Natural killer cell (primary cell): ENCODE data around the gene DOC2B. TPM values are rescaled to one million over a fixed set of nuclear protein-coding genes. Genes with fewer than 3 reads are reported as not detected.

Experiments
- ATAC-seq, 3 donors: fragments of 150-1000 bp in 2 of 3; fragments of 200-7000 bp in 1 of 3; cut with Tn5 transposase; 1 replicate in 1 of 3; 2 replicates in 2 of 3; pipeline ENCODE4 v1.10.0; 2021; ENCODE audit warnings: mild to moderate bottlenecking in 2 of 3, moderate library complexity in 2 of 3
- DNase-seq, 2 donors: peaks; one replicate each; pipeline versions ENCODE4 v3.0.0 to v3.0.0-alpha.2; 2013 to 2021; ENCODE audit warnings: mixed read lengths in 1 of 2
- H3K27ac ChIP-seq: one replicate; pipeline ENCODE4 v1.5.1; 2013; ENCODE audit warnings: mild to moderate bottlenecking, low read length
- H3K27me3 ChIP-seq: one replicate; pipeline ENCODE4 v1.6.1; 2013; ENCODE audit warnings: low read length; ENCODE audit not compliant: control insufficient read depth, insufficient read depth
- H3K36me3 ChIP-seq: one replicate; pipeline ENCODE4 v1.6.1; 2013; ENCODE audit warnings: low read length; ENCODE audit not compliant: control insufficient read depth, insufficient read depth
- H3K4me1 ChIP-seq: one replicate; pipeline ENCODE4 v1.6.1; 2013; ENCODE audit warnings: low read length; ENCODE audit not compliant: control insufficient read depth, insufficient read depth
- H3K4me3 ChIP-seq: one replicate; pipeline ENCODE4 v1.5.1; 2013; ENCODE audit warnings: low read length
- H3K9me3 ChIP-seq: one replicate; pipeline ENCODE4 v1.6.1; 2013; ENCODE audit warnings: low read length; ENCODE audit not compliant: control insufficient read depth, insufficient read depth
- H3K27ac Mint-ChIP-seq, 2 donors: one replicate each; pipeline ENCODE4 v1.8.0; 2022; ENCODE audit warnings: mild to moderate bottlenecking in 2 of 2, mixed read lengths in 2 of 2, moderate library complexity in 1 of 2
- H3K27me3 Mint-ChIP-seq, 2 donors: one replicate each; pipeline ENCODE4 v1.8.0; 2022; ENCODE audit warnings: low read depth in 2 of 2, mixed read lengths in 2 of 2
- H3K36me3 Mint-ChIP-seq: one replicate; pipeline ENCODE4 v1.8.0; 2022; ENCODE audit warnings: mixed read lengths
- H3K4me1 Mint-ChIP-seq, 2 donors: one replicate each; pipeline ENCODE4 v1.8.0; 2022; ENCODE audit warnings: mixed read lengths in 2 of 2
- H3K4me3 Mint-ChIP-seq: one replicate; pipeline ENCODE4 v1.8.0; 2022; ENCODE audit warnings: mild to moderate bottlenecking, moderate library complexity, mixed read lengths
- H3K9me3 Mint-ChIP-seq, 2 donors: one replicate each; pipeline ENCODE4 v1.8.0; 2022; ENCODE audit warnings: mixed read lengths in 2 of 2
- WGBS: methylation state at CpG from one replicate; pipeline ENCODE4 v1.1.7; 2013; ENCODE audit warnings: missing lambda C conversion rate; ENCODE audit not compliant: insufficient coverage; 5-methylcytosine and 5-hydroxymethylcytosine counted together
- intact Hi-C: fragments of 100-400 bp; cut with micrococcal nuclease; formaldehyde crosslinking; loops from one replicate; pipeline ENCODE4 v1.14.2; 2022
- total RNA-seq, 4 donors: library from RNA; stranded (reverse); fragments of 120-200 nt in 1 of 4; gene quantifications; one replicate each; pipeline versions ENCODE4 v1.2.3 to v1.2.4, GENCODE V29; 2013 to 2022
- TF ChIP-seq, protein P1 (sequence below): fragments of 200-600 bp; IDR thresholded peaks from one replicate; pipeline ENCODE4 v1.8.0; 2022; ENCODE audit warnings: antibody characterized with exemption

Gene DOC2B
- total RNA-seq, 3 donors from 2014 or later (not counting 1 experiment from before 2014, with no cell fraction given): 0.07 to 0.20 TPM; not detected in 1

- no peaks in the 10 kb centered on the region for H3K9me3 ChIP-seq
- ATAC-seq (no peak), DNase-seq (no peak)
- no peaks in the 10 kb centered on the region for H3K36me3 ChIP-seq
- TF ChIP-seq, protein P1, sequence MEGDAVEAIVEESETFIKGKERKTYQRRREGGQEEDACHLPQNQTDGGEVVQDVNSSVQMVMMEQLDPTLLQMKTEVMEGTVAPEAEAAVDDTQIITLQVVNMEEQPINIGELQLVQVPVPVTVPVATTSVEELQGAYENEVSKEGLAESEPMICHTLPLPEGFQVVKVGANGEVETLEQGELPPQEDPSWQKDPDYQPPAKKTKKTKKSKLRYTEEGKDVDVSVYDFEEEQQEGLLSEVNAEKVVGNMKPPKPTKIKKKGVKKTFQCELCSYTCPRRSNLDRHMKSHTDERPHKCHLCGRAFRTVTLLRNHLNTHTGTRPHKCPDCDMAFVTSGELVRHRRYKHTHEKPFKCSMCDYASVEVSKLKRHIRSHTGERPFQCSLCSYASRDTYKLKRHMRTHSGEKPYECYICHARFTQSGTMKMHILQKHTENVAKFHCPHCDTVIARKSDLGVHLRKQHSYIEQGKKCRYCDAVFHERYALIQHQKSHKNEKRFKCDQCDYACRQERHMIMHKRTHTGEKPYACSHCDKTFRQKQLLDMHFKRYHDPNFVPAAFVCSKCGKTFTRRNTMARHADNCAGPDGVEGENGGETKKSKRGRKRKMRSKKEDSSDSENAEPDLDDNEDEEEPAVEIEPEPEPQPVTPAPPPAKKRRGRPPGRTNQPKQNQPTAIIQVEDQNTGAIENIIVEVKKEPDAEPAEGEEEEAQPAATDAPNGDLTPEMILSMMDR: no peak
- H3K9me3 Mint-ChIP-seq: no peaks in the 10 kb centered on the region
- no peaks in the 10 kb centered on the region for H3K4me1 Mint-ChIP-seq
- no peak overlapping the region for H3K27ac Mint-ChIP-seq
- no peaks in the 10 kb centered on the region for H3K4me1 ChIP-seq
- H3K4me3 Mint-ChIP-seq: no peak overlapping the region
- H3K27ac ChIP-seq: no peak overlapping the region
- WGBS: 83% methylated on average over 11 of the region's 11 CpGs
- H3K27me3 Mint-ChIP-seq: no peaks in the 10 kb centered on the region
- H3K4me3 ChIP-seq: no peak overlapping the region
- no peaks in the 10 kb centered on the region for H3K36me3 Mint-ChIP-seq
- no peaks in the 10 kb centered on the region for H3K27me3 ChIP-seq
- intact Hi-C loops: no loop called here
Observed at GRCh38 chr17:163514-164098, 17.8 kb downstream of the DOC2B start.

- no peaks in the 10 kb centered on the region for H3K27me3 Mint-ChIP-seq
Observed at GRCh38 chr17:162689-163088, 18.8 kb downstream of the DOC2B start.

GRCh38 chr17:161481-161880 is 20.0 kb downstream of the DOC2B start:
- DNase-seq (no peak), ATAC-seq (no peak)
- no peaks in the 10 kb centered on the region for H3K36me3 ChIP-seq
- no peak overlapping the region for H3K27ac ChIP-seq
- no peaks in the 10 kb centered on the region for H3K4me1 ChIP-seq
- Mint-ChIP-seq H3K9me3 (no peaks in the 10 kb centered on the region), H3K27ac (no peak overlapping the region), H3K36me3 (no peaks in the 10 kb centered on the region), H3K4me3 (no peak overlapping the region), H3K4me1 (no peaks in the 10 kb centered on the region), H3K27me3 (no peaks in the 10 kb centered on the region)
- TF ChIP-seq, protein P1: no peak
- no peaks in the 10 kb centered on the region for H3K27me3 ChIP-seq
- no peaks in the 10 kb centered on the region for H3K9me3 ChIP-seq
- intact Hi-C loops: no loop called here
- WGBS: 87% methylated on average over 10 of the region's 10 CpGs
- H3K4me3 ChIP-seq: no peak overlapping the region

More at GRCh38 chr17:162689-163088, 18.8 kb downstream of the DOC2B start:
- Histone ChIP-seq H3K4me3 (no peak overlapping the region), H3K4me1 (no peaks in the 10 kb centered on the region), H3K27ac (no peak overlapping the region), H3K9me3 (no peaks in the 10 kb centered on the region), H3K27me3 (no peaks in the 10 kb centered on the region), H3K36me3 (no peaks in the 10 kb centered on the region)
- DNase-seq (no peak), ATAC-seq (no peak)
- Mint-ChIP-seq H3K4me3 (no peak overlapping the region), H3K4me1 (no peaks in the 10 kb centered on the region), H3K9me3 (no peaks in the 10 kb centered on the region), H3K36me3 (no peaks in the 10 kb centered on the region), H3K27ac (no peak overlapping the region)
- 90% methylated on average over 11 of the region's 11 CpGs for WGBS
- intact Hi-C loops: no loop called here
- TF ChIP-seq, protein P1: no peak

DNA sequence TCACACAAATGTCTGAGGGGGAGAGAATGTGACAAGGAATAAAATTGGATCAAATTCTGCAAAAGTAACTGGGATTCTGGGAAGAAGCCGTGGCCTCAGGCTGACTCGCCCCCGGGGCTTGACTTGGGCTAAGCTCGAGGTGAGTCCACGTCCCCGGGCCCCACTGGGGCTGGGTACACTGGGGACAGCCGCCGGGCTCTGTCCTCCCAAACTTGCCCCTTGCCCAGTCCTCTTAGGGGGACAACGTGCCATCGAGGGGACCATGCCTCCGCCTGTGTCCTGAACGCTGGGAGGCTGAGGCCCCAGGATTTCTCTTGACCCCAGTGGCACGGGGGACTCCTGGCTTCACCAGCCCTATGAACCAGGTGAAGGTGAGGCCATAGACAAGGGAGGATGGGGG is 21.1 kb downstream of the DOC2B start:
- Mint-ChIP-seq H3K36me3 (no peaks in the 10 kb centered on the region), H3K27me3 (peaks cover 0 to 2% of the 10 kb centered on the region in 2 donors), H3K4me1 (no peaks in the 10 kb centered on the region), H3K4me3 (no peak overlapping the region), H3K27ac (no peak overlapping the region), H3K9me3 (no peaks in the 10 kb centered on the region)
- intact Hi-C loops: no loop called here
- Histone ChIP-seq H3K36me3 (no peaks in the 10 kb centered on the region), H3K27ac (no peak overlapping the region), H3K9me3 (no peaks in the 10 kb centered on the region), H3K4me3 (no peak overlapping the region), H3K27me3 (no peaks in the 10 kb centered on the region), H3K4me1 (no peaks in the 10 kb centered on the region)
- ATAC-seq (no peak), DNase-seq (no peak)
- TF ChIP-seq, protein P1: no peak
- WGBS: 87% methylated on average over 13 of the region's 13 CpGs
